A172 (cell line): Measurements from ENCODE around the gene ALOX5AP. TPM values are rescaled to one million over a fixed set of nuclear protein-coding genes. Genes with fewer than 3 reads are reported as not detected.
A peak's percentile ranks its signal among the peaks of the same experiment; 100 is the strongest.
"Not testable (repeated sequence)": the region's sequence is repeated elsewhere in the genome, so short reads cannot be mapped to it uniquely, and the experiment has no call there.

Experiments
- DNase-seq: peaks from one replicate; pipeline ENCODE4 v3.0.0-alpha.2; 2015; ENCODE audit warnings: low spot score
- total RNA-seq: library from RNA; depleted of rRNA; stranded (reverse); fragments of >200 nt; shearing (Covaris generic); gene quantifications from 2 replicates; pipeline ENCODE4 v1.2.3, GENCODE V29; 2014

Gene ALOX5AP
- total RNA-seq, 1 experiment from 2014 or later = not detected

GRCh38 chr13:30737511-30738337, 2.4 kb downstream of the ALOX5AP start:
- DNase-seq = no peak

- no peak for DNase-seq
These were observed 3.3 kb downstream of the ALOX5AP start for GRCh38 chr13:30738526-30739236.

GRCh38 chr13:30739237-30739528, 3.8 kb downstream of the ALOX5AP start:
- no peak for DNase-seq

- DNase-seq = peak; percentile 91
These were observed 4.7 kb downstream of the ALOX5AP start for GRCh38 chr13:30739761-30740642.

- DNase-seq = no peak
These were observed 7.6 kb downstream of the ALOX5AP start for GRCh38 chr13:30742901-30743300.

GRCh38 chr13:30743319-30744055, 8.1 kb downstream of the ALOX5AP start:
- peak; percentile 96 for DNase-seq

GRCh38 chr13:30744056-30744680, 8.8 kb downstream of the ALOX5AP start:
- DNase-seq = peak; percentile 80

GRCh38 chr13:30744681-30745077, 9.3 kb downstream of the ALOX5AP start:
- no peak for DNase-seq

- DNase-seq = no peak
These were observed 10.8 kb downstream of the ALOX5AP start for GRCh38 chr13:30745906-30746686.

GRCh38 chr13:30746791-30747190, 11.4 kb downstream of the ALOX5AP start:
- no peak for DNase-seq

GRCh38 chr13:30747845-30748244, 12.5 kb downstream of the ALOX5AP start:
- not testable (repeated sequence) for DNase-seq

- DNase-seq = no peak
These were observed 13.4 kb downstream of the ALOX5AP start for GRCh38 chr13:30748717-30749116.

- no peak for DNase-seq
These were observed 14.7 kb downstream of the ALOX5AP start for GRCh38 chr13:30750036-30750435.

- no peak for DNase-seq
These were observed 16.0 kb downstream of the ALOX5AP start for GRCh38 chr13:30751183-30751933.

GRCh38 chr13:30752201-30752797, 17.0 kb downstream of the ALOX5AP start:
- no peak for DNase-seq

- no peak for DNase-seq
These were observed 17.8 kb downstream of the ALOX5AP start for GRCh38 chr13:30753030-30753616.

- DNase-seq = no peak
These were observed 20.3 kb downstream of the ALOX5AP start for GRCh38 chr13:30755678-30756077.

GRCh38 chr13:30757026-30757742, 21.8 kb downstream of the ALOX5AP start:
- DNase-seq = no peak
